GM23248 (cell line): ENCODE measurements around the gene ADAMTS18. TPM values are rescaled to one million over a fixed set of nuclear protein-coding genes. Genes with fewer than 3 reads are reported as not detected.

Experiments used
- DNase-seq: peaks from one replicate; pipeline ENCODE4 v3.0.0-alpha.2; 2015
- H2AFZ ChIP-seq: fragments of 200-600 bp; sonication (generic); 2 replicates; pipeline ENCODE4 v1.6.1; 2016; ENCODE audit warnings: antibody characterized with exemption
- H3F3A ChIP-seq: fragments of 200-600 bp; sonication (generic); 2 replicates; pipeline ENCODE4 v1.6.1; 2016; ENCODE audit warnings: mild to moderate bottlenecking, antibody characterized with exemption, mixed run types; ENCODE audit not compliant: insufficient read depth
- H3K27ac ChIP-seq: fragments of 200-600 bp; sonication (generic); 2 replicates; pipeline ENCODE4 v1.5.1; 2016; ENCODE audit warnings: mild to moderate bottlenecking
- H3K27me3 ChIP-seq: fragments of 200-600 bp; sonication (generic); replicated peaks from 2 replicates; pipeline ENCODE4 v1.6.1; 2016; ENCODE audit warnings: mild to moderate bottlenecking; ENCODE audit not compliant: insufficient read depth
- H3K36me3 ChIP-seq: fragments of 200-600 bp; sonication (generic); 2 replicates; pipeline ENCODE4 v1.6.1; 2016; ENCODE audit warnings: low read depth, mild to moderate bottlenecking
- H3K4me1 ChIP-seq: fragments of 200-600 bp; sonication (generic); 2 replicates; pipeline ENCODE4 v1.6.1; 2016; ENCODE audit warnings: mild to moderate bottlenecking; ENCODE audit not compliant: insufficient read depth
- H3K4me2 ChIP-seq: fragments of 200-600 bp; sonication (generic); one replicate; pipeline ENCODE4 v1.6.1; 2016; ENCODE audit warnings: mild to moderate bottlenecking; ENCODE audit not compliant: unreplicated experiment
- H3K4me3 ChIP-seq: fragments of 200-600 bp; sonication (generic); 2 replicates; pipeline ENCODE4 v1.5.1; 2016; ENCODE audit warnings: mild to moderate bottlenecking
- H3K79me2 ChIP-seq: fragments of 200-600 bp; sonication (generic); 2 replicates; pipeline ENCODE4 v1.6.1; 2016; ENCODE audit warnings: mild to moderate bottlenecking; ENCODE audit not compliant: insufficient read depth
- H3K9ac ChIP-seq: fragments of 200-600 bp; sonication (generic); 2 replicates; pipeline ENCODE4 v1.6.1; 2016; ENCODE audit warnings: mild to moderate bottlenecking
- H3K9me2 ChIP-seq: fragments of 200-600 bp; sonication (generic); 2 replicates; pipeline ENCODE4 v1.6.1; 2016; ENCODE audit warnings: mixed run types, mild to moderate bottlenecking, moderate library complexity; ENCODE audit not compliant: insufficient read depth
- H3K9me3 ChIP-seq: fragments of 200-600 bp; sonication (generic); one replicate; pipeline ENCODE4 v1.6.1; 2017; ENCODE audit warnings: low read depth
- H4K20me1 ChIP-seq: fragments of 200-600 bp; sonication (generic); 2 replicates; pipeline ENCODE4 v1.6.0; 2016; ENCODE audit not compliant: insufficient read depth
- EZH2 ChIP-seq: fragments of 200-600 bp; sonication (generic); IDR thresholded peaks from 2 replicates; pipeline ENCODE4 v1.6.1; 2018; ENCODE audit warnings: antibody characterized with exemption, mild to moderate bottlenecking; ENCODE audit not compliant: insufficient read depth, poor library complexity, severe bottlenecking
- EZH2phosphoT487 ChIP-seq: fragments of 200-600 bp; sonication (generic); IDR thresholded peaks from 2 replicates; pipeline ENCODE4 v1.6.1; 2018; ENCODE audit warnings: antibody characterized with exemption, moderate library complexity, mild to moderate bottlenecking, low read depth; ENCODE audit not compliant: insufficient read depth
- WGBS, 2 experiments: methylation state at CpG; one replicate each; pipeline ENCODE4 v1.1.6; 2015 to 2017; ENCODE audit warnings: low lambda C conversion rate in 2 of 2, low coverage in 1 of 2; ENCODE audit errors: missing lambda C conversion rate in 2 of 2; 5-methylcytosine and 5-hydroxymethylcytosine counted together
- in situ Hi-C: fragments of 300-500 bp; cut with MboI; formaldehyde crosslinking; loops from 2 replicates; pipeline ENCODE4 v1.15.0; 2020
- polyA plus RNA-seq: library from polyadenylated mRNA; unstranded; fragments of >200 nt; fragmentation: Nextera tagmentation; extraction: Ambion mirVana; gene quantifications from 2 replicates; pipeline ENCODE4 v1.2.1, GENCODE V29; 2016
- total RNA-seq: library from RNA; depleted of rRNA; stranded (reverse); fragments of >200 nt; shearing (Covaris generic); gene quantifications from 2 replicates; pipeline ENCODE4 v1.2.3, GENCODE V29; 2014

ADAMTS18 gene
- total and polyA plus RNA-seq, 2 experiments from 2014 or later = not detected

- H3K4me3 ChIP-seq = no peak overlapping the region
- WGBS, 2 experiments = 14 to 19% methylated on average over 2 of the region's 2 CpGs
- H3F3A ChIP-seq = no peaks in the 10 kb centered on the region
- H3K4me2 ChIP-seq = no peak overlapping the region
- no peaks in the 10 kb centered on the region for H3K79me2 ChIP-seq
- no peak overlapping the region for H3K9ac ChIP-seq
- peaks cover 13% of the 10 kb centered on the region; the same call in 1 of the 2 replicates for H3K27me3 ChIP-seq
- no peaks in the 10 kb centered on the region for H3K9me3 ChIP-seq
- no peak overlapping the region for H3K27ac ChIP-seq
- no peak overlapping the region for H2AFZ ChIP-seq
- no peaks in the 10 kb centered on the region for H3K4me1 ChIP-seq
- H3K36me3 ChIP-seq = no peaks in the 10 kb centered on the region
- no peak for TF ChIP-seq EZH2phosphoT487
- TF ChIP-seq EZH2 = no peak
- H4K20me1 ChIP-seq = no peaks in the 10 kb centered on the region
- peak; percentile 2 for DNase-seq
- no peaks in the 10 kb centered on the region for H3K9me2 ChIP-seq
- in situ Hi-C loops = no loop called here
Observed at GRCh38 chr16:77336637-77337036, 98.2 kb downstream of the ADAMTS18 start.

- 87 to 94% methylated on average over 12 of the region's 12 CpGs for WGBS, 2 experiments
- no peaks in the 10 kb centered on the region for H3K9me3 ChIP-seq
- H3F3A ChIP-seq = no peaks in the 10 kb centered on the region
- no peak overlapping the region for H3K4me2 ChIP-seq
- H3K27ac ChIP-seq = no peak overlapping the region
- no peak for DNase-seq
- H3K4me3 ChIP-seq = no peak overlapping the region
- H4K20me1 ChIP-seq = no peaks in the 10 kb centered on the region
- TF ChIP-seq EZH2 = no peak
- no peaks in the 10 kb centered on the region for H3K4me1 ChIP-seq
- peaks cover 20% of the 10 kb centered on the region; the same call in 1 of the 2 replicates for H3K27me3 ChIP-seq
- H3K36me3 ChIP-seq = no peaks in the 10 kb centered on the region
- no peak overlapping the region for H2AFZ ChIP-seq
- in situ Hi-C loops = no loop called here
- H3K79me2 ChIP-seq = no peaks in the 10 kb centered on the region
- no peaks in the 10 kb centered on the region for H3K9me2 ChIP-seq
- no peak overlapping the region for H3K9ac ChIP-seq
Observed at GRCh38 chr16:77335652-77336234, 99.1 kb downstream of the ADAMTS18 start.

GRCh38 chr16:77332792-77333191, 102.0 kb downstream of the ADAMTS18 start:
- no peaks in the 10 kb centered on the region for H3K36me3 ChIP-seq
- H3K27me3 ChIP-seq = peaks cover 24% of the 10 kb centered on the region; the same call in 1 of the 2 replicates
- H4K20me1 ChIP-seq = no peaks in the 10 kb centered on the region
- H3K4me2 ChIP-seq = no peak overlapping the region
- H2AFZ ChIP-seq = no peak overlapping the region
- H3K4me3 ChIP-seq = no peak overlapping the region
- DNase-seq = peak; percentile 3
- H3K9ac ChIP-seq = no peak overlapping the region
- no peaks in the 10 kb centered on the region for H3K9me3 ChIP-seq
- H3F3A ChIP-seq = no peaks in the 10 kb centered on the region
- no peak overlapping the region for H3K27ac ChIP-seq
- WGBS, 2 experiments = 8 to 13% methylated on average over 5 of the region's 5 CpGs
- TF ChIP-seq EZH2phosphoT487 = no peak
- TF ChIP-seq EZH2 = no peak
- H3K4me1 ChIP-seq = no peaks in the 10 kb centered on the region
- H3K9me2 ChIP-seq = no peaks in the 10 kb centered on the region
- no peaks in the 10 kb centered on the region for H3K79me2 ChIP-seq
- in situ Hi-C loops = no loop called here

GRCh38 chr16:77331802-77332586, 102.8 kb downstream of the ADAMTS18 start:
- Histone ChIP-seq H3K9ac (no peak overlapping the region), H2AFZ (no peak overlapping the region), H3K27ac (no peak overlapping the region), H3K4me1 (no peaks in the 10 kb centered on the region), H3K9me2 (no peaks in the 10 kb centered on the region), H3K4me3 (no peak overlapping the region), H3K9me3 (no peaks in the 10 kb centered on the region), H3K36me3 (no peaks in the 10 kb centered on the region), H4K20me1 (no peaks in the 10 kb centered on the region), H3K79me2 (no peaks in the 10 kb centered on the region), H3K4me2 (no peak overlapping the region), H3F3A (no peaks in the 10 kb centered on the region), H3K27me3 (peaks cover 24% of the 10 kb centered on the region; the same call in 1 of the 2 replicates)
- in situ Hi-C loops = no loop called here
- no peak for TF ChIP-seq EZH2phosphoT487
- no peak for TF ChIP-seq EZH2
- DNase-seq = no peak
- WGBS, 2 experiments = 56 to 58% methylated on average over 9 of the region's 9 CpGs
